HepG2 (cell line): ENCODE measurements around the gene TBC1D2B. TPM values are rescaled to one million over a fixed set of nuclear protein-coding genes. Genes with fewer than 3 reads are reported as not detected.

ENCODE experiments used
- ATAC-seq: fragments of 200-7000 bp; cut with Tn5 transposase; 3 replicates; pipeline ENCODE4 v1.9.1; 2020; ENCODE audit warnings: mild to moderate bottlenecking, moderate library complexity
- BruUV-seq: library from RNA; stranded (reverse); fragments of 400-500 nt; replicated peaks from 2 replicates; lab custom pipeline; 2021; lab: Mats Ljungman, UMichigan
- CTCF ChIA-PET: fragments of 300-600 bp; formaldehyde crosslinking; extraction: SDS; loops from one replicate; lab custom pipeline; 2021; ENCODE audit warnings: low total read pairs, inconsistent platforms, low intra/inter-chr PET ratio; lab: Yijun Ruan, JAX
- POLR2A ChIA-PET: fragments of 350-600 bp; sonication (Branson Sonifier 250); formaldehyde crosslinking; loops from one replicate; lab custom pipeline; 2020; ENCODE audit warnings: antibody characterized with exemption, inconsistent platforms; lab: Yijun Ruan, JAX
- DNase-seq: peaks from one replicate; pipeline ENCODE4 v3.0.0-alpha.2; 2015; ENCODE audit warnings: low spot score
- FAIRE-seq: peaks from 3 replicates; lab custom pipeline; 2011; peaks lifted over from hg19 to GRCh38; lab: Jason Lieb, UNC
- H2AFZ ChIP-seq: one replicate; pipeline ENCODE4 v1.6.1; 2011; ENCODE audit warnings: low read length, inconsistent platforms
- H3K27ac ChIP-seq: fragments of 300-600 bp; 3 replicates; pipeline ENCODE4 v1.8.0; 2011; ENCODE audit warnings: mixed run types, mild to moderate bottlenecking, mixed read lengths, low read length, inconsistent platforms; ENCODE audit not compliant: insufficient read depth; ENCODE audit errors: extremely low read length
- H3K27me3 ChIP-seq, 2 experiments: fragments of 200-600 bp in 1 of 2; 2 replicates in 1 of 2; 3 replicates in 1 of 2; pipeline versions ENCODE4 v1.6.0 to v1.8.0; 2011; ENCODE audit warnings: low read length in 2 of 2, mild to moderate bottlenecking in 2 of 2, moderate library complexity in 2 of 2, inconsistent platforms in 1 of 2; ENCODE audit not compliant: insufficient read depth in 2 of 2, control insufficient read depth in 1 of 2
- H3K36me3 ChIP-seq, 2 experiments: fragments of 200-600 bp in 1 of 2; replicated peaks in 1 of 2; 2 replicates in 1 of 2; 3 replicates in 1 of 2; pipeline versions ENCODE4 v1.5.1 to v1.8.0; 2011; ENCODE audit warnings: low read length in 2 of 2, inconsistent platforms in 1 of 2; ENCODE audit not compliant: insufficient read depth in 2 of 2, control insufficient read depth in 1 of 2
- H3K4me1 ChIP-seq: 2 replicates; pipeline ENCODE4 v1.5.1; 2012; ENCODE audit warnings: low read length, inconsistent platforms; ENCODE audit not compliant: insufficient read depth
- H3K4me2 ChIP-seq: 2 replicates; pipeline ENCODE4 v1.6.0; 2011; ENCODE audit warnings: low read depth, low read length, inconsistent platforms
- H3K4me3 ChIP-seq, 3 experiments: fragments of 200-600 bp in 1 of 3; sonication (generic), shearing (Covaris generic) in 1 of 3; replicated peaks in 1 of 3; 2 replicates each; pipeline ENCODE4 v1.5.1; 2011 to 2016; ENCODE audit warnings: low read length in 3 of 3, inconsistent platforms in 2 of 3, low read depth in 2 of 3, mild to moderate bottlenecking in 2 of 3, control low read depth in 1 of 3, mixed read lengths in 1 of 3; ENCODE audit not compliant: insufficient read depth in 1 of 3
- H3K79me2 ChIP-seq: one replicate; pipeline ENCODE4 v1.6.1; 2011; ENCODE audit warnings: low read length, inconsistent platforms; ENCODE audit not compliant: insufficient read depth
- H3K9ac ChIP-seq: 2 replicates; pipeline ENCODE4 v1.6.0; 2011; ENCODE audit warnings: mild to moderate bottlenecking, low read depth, low read length, inconsistent platforms; ENCODE audit not compliant: insufficient read depth
- H3K9me3 ChIP-seq: 2 replicates; pipeline ENCODE4 v1.5.1; 2012; ENCODE audit warnings: mild to moderate bottlenecking, low read length
- H4K20me1 ChIP-seq: 2 replicates; pipeline ENCODE4 v1.6.0; 2011; ENCODE audit warnings: inconsistent platforms, mild to moderate bottlenecking, low read length, moderate library complexity; ENCODE audit not compliant: insufficient read depth
- ATRX ChIP-seq: sonication (generic); formaldehyde crosslinking; IDR thresholded peaks from 2 replicates; pipeline ENCODE4 v1.4.0; 2020; ENCODE audit warnings: missing genetic modification reagents, borderline replicate concordance
- ELF1 ChIP-seq: sonication (generic); formaldehyde crosslinking; IDR thresholded peaks from 2 replicates; pipeline ENCODE4 v1.4.0; 2020; ENCODE audit warnings: missing genetic modification reagents
- ETV5 ChIP-seq: IDR thresholded peaks from 2 replicates; pipeline ENCODE4 v1.6.1; 2018; ENCODE audit warnings: missing biosample characterization, missing genetic modification reagents, inconsistent platforms, borderline replicate concordance
- LCORL ChIP-seq, 2 experiments: fragments of 450-650 bp in 1 of 2; sonication (generic) in 1 of 2; formaldehyde crosslinking in 1 of 2; IDR thresholded peaks; 2 replicates each; pipeline versions ENCODE4 v1.5.0 to v1.6.1; 2017 to 2020; ENCODE audit warnings: antibody characterized with exemption in 1 of 2, missing genetic modification reagents in 1 of 2
- MAFK ChIP-seq, 2 experiments: IDR thresholded peaks in 1 of 2; conservative IDR thresholded peaks in 1 of 2; 2 replicates each; pipeline ENCODE4 v1.6.1; 2011; ENCODE audit warnings: improper control_type of control experiment in 2 of 2, low read length in 2 of 2
- POLR2G ChIP-seq: fragments of 200-400 bp; formaldehyde crosslinking; IDR thresholded peaks from 2 replicates; pipeline ENCODE4 v1.6.1; 2018; ENCODE audit warnings: mild to moderate bottlenecking, low read depth, low read length, moderate library complexity
- SIX1 ChIP-seq: sonication (generic); formaldehyde crosslinking; IDR thresholded peaks from 2 replicates; pipeline ENCODE4 v1.4.0; 2020; ENCODE audit warnings: missing genetic modification reagents, borderline replicate concordance
- SIX4 ChIP-seq: sonication (generic); formaldehyde crosslinking; IDR thresholded peaks from 2 replicates; pipeline ENCODE4 v1.4.0; 2020; ENCODE audit warnings: missing genetic modification reagents
- TBX2 ChIP-seq: sonication (generic); formaldehyde crosslinking; IDR thresholded peaks from 2 replicates; pipeline ENCODE4 v1.5.0; 2020; ENCODE audit warnings: missing genetic modification reagents, mild to moderate bottlenecking, borderline replicate concordance
- TP53 ChIP-seq: sonication (generic); formaldehyde crosslinking; conservative IDR thresholded peaks from 2 replicates; pipeline ENCODE4 v1.4.0; 2020; ENCODE audit warnings: missing genetic modification reagents
- ZC3H13 ChIP-seq: sonication (generic); formaldehyde crosslinking; IDR thresholded peaks from 2 replicates; pipeline ENCODE4 v1.8.1; 2023; ENCODE audit warnings: mild to moderate bottlenecking, missing genetic modification reagents, moderate library complexity
- ZMYM3 ChIP-seq: sonication (generic); formaldehyde crosslinking; IDR thresholded peaks from 2 replicates; pipeline ENCODE4 v1.5.1; 2020; ENCODE audit warnings: mild to moderate bottlenecking, missing genetic modification reagents
- ZMYM4 ChIP-seq: sonication (generic); formaldehyde crosslinking; IDR thresholded peaks from 2 replicates; pipeline ENCODE4 v1.8.1; 2023; ENCODE audit warnings: mild to moderate bottlenecking, missing genetic modification reagents
- ZNF280D ChIP-seq: sonication (generic); formaldehyde crosslinking; IDR thresholded peaks from 2 replicates; pipeline ENCODE4 v1.5.1; 2020; ENCODE audit warnings: mild to moderate bottlenecking, missing genetic modification reagents
- ZNF367 ChIP-seq: sonication (generic); formaldehyde crosslinking; IDR thresholded peaks from 2 replicates; pipeline ENCODE4 v1.4.0; 2020; ENCODE audit warnings: missing genetic modification reagents, borderline replicate concordance
- ZNF629 ChIP-seq: sonication (generic); formaldehyde crosslinking; conservative IDR thresholded peaks from 2 replicates; pipeline ENCODE4 v1.5.0; 2020; ENCODE audit warnings: missing genetic modification reagents
- ZNF674 ChIP-seq: sonication (generic); formaldehyde crosslinking; IDR thresholded peaks from 2 replicates; pipeline ENCODE4 v1.5.0; 2020; ENCODE audit warnings: low read depth, mild to moderate bottlenecking, missing genetic modification reagents
- ZNF775 ChIP-seq: sonication (generic); formaldehyde crosslinking; IDR thresholded peaks from 2 replicates; pipeline ENCODE4 v1.4.0; 2020; ENCODE audit warnings: missing genetic modification reagents, mild to moderate bottlenecking, moderate library complexity, borderline replicate concordance
- WGBS: methylation state at CpG from one replicate; pipeline ENCODE4 v1.1.6; 2017; ENCODE audit warnings: low lambda C conversion rate; 5-methylcytosine and 5-hydroxymethylcytosine counted together
- in situ Hi-C: cut with HindIII; loops from 2 replicates; pipeline ENCODE4 v1.10.0; 2017; ENCODE audit warnings: low pct_unique_long_range_greater_than_20kb; ENCODE audit not compliant: extremely low pct_ligation_motif_present
- intact Hi-C: fragments of 100-400 bp; cut with micrococcal nuclease; formaldehyde crosslinking; loops from one replicate; pipeline ENCODE4 v1.10.0; 2022; ENCODE audit not compliant: unreplicated experiment
- polyA plus RNA-seq, 8 experiments: library from polyadenylated mRNA; depleted of rRNA in 3 of 8; stranded (reverse) in 7 of 8; unstranded in 1 of 8; fragments of >200 nt; fragmentation: Illumina TruSeq in 4 of 8; extraction: Trizol in 4 of 8; gene quantifications; 2 replicates each; pipeline versions ENCODE4 v1.2.1 to v1.2.3, GENCODE V29; 2011 to 2016; ENCODE audit warnings: low read depth in 4 of 8, missing spikeins in 1 of 8, mixed read lengths in 1 of 8; ENCODE audit not compliant: insufficient read depth in 1 of 8
- total RNA-seq, 5 experiments: library from RNA; depleted of rRNA; stranded (reverse); fragments of >200 nt; fragmentation: Illumina TruSeq; extraction: Trizol; gene quantifications; 2 replicates each; pipeline ENCODE4 v1.2.3, GENCODE V29; 2016; ENCODE audit warnings: low read depth in 1 of 5

TBC1D2B gene
- total and polyA plus RNA-seq, 2 of the 13 experiments (the other 11 are each of a cell fraction or from before 2014, with no cell fraction given): 10.1 to 14.4 TPM

- TF ChIP-seq ZNF775 (CRISPR knock-in tag): no peak
- TF ChIP-seq ZNF629 (CRISPR knock-in tag): peak; percentile 84
- no peak for TF ChIP-seq ZC3H13 (CRISPR knock-in tag)
- peak; percentile 72 for TF ChIP-seq ZMYM3 (CRISPR knock-in tag)
- no peak for TF ChIP-seq ZNF674 (CRISPR knock-in tag)
Observed at GRCh38 chr15:78076231-78077052, 1.1 kb downstream of the TBC1D2B start (continued).

GRCh38 chr15:78075490-78076230 lies 1.9 kb downstream of the TBC1D2B start:
- FAIRE-seq (peak; percentile 73), DNase-seq (peak; percentile 68), ATAC-seq (peak; percentile 68)
- BruUV-seq: no TSS peak
- intact Hi-C loops (no loop called here), in situ Hi-C loops (no loop called here)
- peak overlapping the region; percentile 77 for H3K4me2 ChIP-seq
- no peaks in the 10 kb centered on the region for H3K36me3 ChIP-seq
- no peaks in the 10 kb centered on the region for H4K20me1 ChIP-seq
- ChIA-PET CTCF (interaction anchor here (1.3 kb wide), 1 partner anchor 33 kb away, joined by 3 read pairs; no protein-coding TSS in a partner anchor), POLR2A (interaction anchor here (1.8 kb wide), 1 partner anchor 10 kb away, joined by 5 read pairs; no protein-coding TSS in a partner anchor)
- H3K27me3 ChIP-seq: no peaks in the 10 kb centered on the region; a peak in 1 of 5 replicates
- H2AFZ ChIP-seq: no peak overlapping the region
- peaks cover 86% of the 10 kb centered on the region for H3K4me1 ChIP-seq
- whole genome bisulfite sequencing: 27% methylated on average over 7 of the region's 7 CpGs
- H3K9ac ChIP-seq: peak overlapping the region; percentile 59; the same call in 1 of the 2 replicates
- no peaks in the 10 kb centered on the region for H3K9me3 ChIP-seq
- peak overlapping the region; percentile 78 to 94 (median 82); a peak in 5 of 6 replicates for H3K4me3 ChIP-seq
- peak overlapping the region; percentile 18 for H3K27ac ChIP-seq
- peaks cover 37% of the 10 kb centered on the region for H3K79me2 ChIP-seq
- no peak for TF ChIP-seq ZNF367 (CRISPR knock-in tag)
- TF ChIP-seq ETV5 (CRISPR knock-in tag): peak; percentile 36; the same call in 1 of the 2 replicates
- TF ChIP-seq TBX2 (CRISPR knock-in tag): peak; percentile 31; the same call in 1 of the 2 replicates
- no peak for TF ChIP-seq LCORL (IDR thresholded peaks at IDR 0.05)
- TF ChIP-seq LCORL (CRISPR knock-in tag; IDR thresholded peaks at IDR 0.05): 0 out of 2 replicates have a peak, but pooled peaks have one; percentile 38
- 0 out of 2 replicates have a peak, but pooled peaks have one; percentile 29 for TF ChIP-seq SIX4 (CRISPR knock-in tag)
- TF ChIP-seq ZMYM4 (CRISPR knock-in tag): peak; percentile 25; the same call in 1 of the 2 replicates
- peak; percentile 58; the same call in 1 of the 2 replicates for TF ChIP-seq ELF1 (CRISPR knock-in tag)
- 0 out of 2 replicates have a peak, but pooled peaks have one; percentile 28 for TF ChIP-seq ZNF280D (CRISPR knock-in tag)
- TF ChIP-seq SIX1 (CRISPR knock-in tag): no peak
- no peak for TF ChIP-seq POLR2G
- TF ChIP-seq TP53 (CRISPR knock-in tag): no peak
- TF ChIP-seq MAFK (conservative IDR thresholded peaks at IDR 0.05 in 1 of 2, IDR thresholded peaks at IDR 0.05 in 1 of 2; ENCODE audit: low read length in 2 of 2): peak; percentile 96 to 98
- TF ChIP-seq ATRX (CRISPR knock-in tag): no peak
